GM12878 (cell line): Measurements from ENCODE around the gene ANKRD44. TPM values are rescaled to one million over a fixed set of nuclear protein-coding genes. Genes with fewer than 3 reads are reported as not detected.
A peak's percentile ranks its signal among the peaks of the same experiment; 100 is the strongest.

Experiments
- ATAC-seq: fragments of 200-7000 bp; cut with Tn5 transposase; 3 replicates; pipeline ENCODE4 v1.9.1; 2020; ENCODE audit warnings: mild to moderate bottlenecking, moderate library complexity
- BruUV-seq: library from RNA; stranded (reverse); fragments of 400-500 nt; replicated peaks from 2 replicates; lab custom pipeline; 2021; lab: Mats Ljungman, UMichigan
- CTCF ChIA-PET: fragments of 300-600 bp; sonication (Branson Sonifier 250); formaldehyde crosslinking; extraction: SDS; loops from one replicate; lab custom pipeline; 2021; ENCODE audit warnings: inconsistent platforms; lab: Yijun Ruan, JAX
- POLR2A ChIA-PET: fragments of 350-600 bp; formaldehyde crosslinking; extraction: SDS; loops from one replicate; lab custom pipeline; 2021; ENCODE audit warnings: inconsistent platforms; lab: Charles Lee
- RAD21 ChIA-PET: fragments of 300-600 bp; sonication (Branson Sonifier 250); formaldehyde crosslinking; loops from one replicate; lab custom pipeline; 2023; ENCODE audit warnings: antibody characterized with exemption; ENCODE audit not compliant: unreplicated experiment; lab: Charles Lee
- SMC1A ChIA-PET: fragments of 300-600 bp; sonication (Branson Sonifier 250); formaldehyde crosslinking; loops from one replicate; lab custom pipeline; 2023; ENCODE audit not compliant: unreplicated experiment, uncharacterized antibody; lab: Charles Lee
- DNase-seq: peaks from one replicate; pipeline ENCODE4 v3.0.0-alpha.2; 2011; ENCODE audit warnings: low read depth, low spot score
- FAIRE-seq: peaks from 3 replicates; lab custom pipeline; 2011; peaks lifted over from hg19 to GRCh38; lab: Jason Lieb, UNC
- H2AFZ ChIP-seq: 2 replicates; pipeline ENCODE4 v1.6.0; 2011; ENCODE audit warnings: low read depth, low read length, control low read depth; ENCODE audit not compliant: control insufficient read depth
- H3K27ac ChIP-seq: 2 replicates; pipeline ENCODE4 v1.5.1; 2011; ENCODE audit warnings: control low read depth; ENCODE audit not compliant: control insufficient read depth, insufficient read depth
- H3K27me3 ChIP-seq, 2 experiments: replicated peaks in 1 of 2; 2 replicates each; pipeline versions ENCODE4 v1.6.0 to v1.6.1; 2011; ENCODE audit warnings: low read length in 1 of 2; ENCODE audit not compliant: control insufficient read depth in 2 of 2, insufficient read depth in 2 of 2
- H3K36me3 ChIP-seq, 2 experiments: 2 replicates each; pipeline ENCODE4 v1.5.1; 2011; ENCODE audit warnings: low read length in 1 of 2; ENCODE audit not compliant: control insufficient read depth in 2 of 2, insufficient read depth in 2 of 2
- H3K4me1 ChIP-seq: 2 replicates; pipeline ENCODE4 v1.6.1; 2011; ENCODE audit warnings: mild to moderate bottlenecking, low read length, moderate library complexity, mixed read lengths; ENCODE audit not compliant: control insufficient read depth, insufficient read depth
- H3K4me2 ChIP-seq: 2 replicates; pipeline ENCODE4 v1.6.0; 2011; ENCODE audit warnings: control low read depth; ENCODE audit not compliant: control insufficient read depth, insufficient read depth
- H3K4me3 ChIP-seq: fragments of 200-600 bp; sonication (generic); 2 replicates; pipeline ENCODE4 v1.5.1; 2016
- H3K79me2 ChIP-seq: 2 replicates; pipeline ENCODE4 v1.6.0; 2011; ENCODE audit warnings: low read length; ENCODE audit not compliant: control insufficient read depth, insufficient read depth
- H3K9ac ChIP-seq: 2 replicates; pipeline ENCODE4 v1.8.0; 2011; ENCODE audit warnings: low read length, control low read depth, mixed read lengths; ENCODE audit not compliant: control insufficient read depth, insufficient read depth
- H3K9me3 ChIP-seq: replicated peaks from 3 replicates; pipeline ENCODE4 v1.5.1; 2011; ENCODE audit warnings: mild to moderate bottlenecking, low read length; ENCODE audit not compliant: control insufficient read depth, insufficient read depth
- H4K20me1 ChIP-seq: 2 replicates; pipeline ENCODE4 v1.6.0; 2011; ENCODE audit not compliant: control insufficient read depth, insufficient read depth
- ATF7 ChIP-seq: fragments of 450-650 bp; IDR thresholded peaks from 2 replicates; pipeline ENCODE4 v1.6.1; 2016; ENCODE audit warnings: low read depth, mild to moderate bottlenecking
- CREB1 ChIP-seq: IDR thresholded peaks from 2 replicates; pipeline ENCODE4 v1.6.1; 2012; ENCODE audit warnings: low read depth, mild to moderate bottlenecking, inconsistent platforms
- EED ChIP-seq: sonication (generic); IDR thresholded peaks from 2 replicates; pipeline ENCODE4 v1.6.1; 2016; ENCODE audit warnings: antibody characterized with exemption, low read depth
- IKZF2 ChIP-seq, 2 experiments: fragments of 450-650 bp; IDR thresholded peaks; 2 replicates each; pipeline ENCODE4 v1.6.1; 2017; ENCODE audit warnings: mild to moderate bottlenecking in 2 of 2, moderate library complexity in 2 of 2
- YBX1 ChIP-seq: fragments of 450-650 bp; IDR thresholded peaks from 2 replicates; pipeline ENCODE4 v1.6.1; 2016; ENCODE audit warnings: antibody characterized with exemption
- ZNF384 ChIP-seq: IDR thresholded peaks from 2 replicates; pipeline ENCODE4 v1.6.1; 2012; ENCODE audit warnings: low read depth, mild to moderate bottlenecking, low read length, improper control_type of control experiment, borderline replicate concordance
- ZZZ3 ChIP-seq: IDR thresholded peaks from 2 replicates; pipeline ENCODE4 v1.6.1; 2011; ENCODE audit warnings: low read depth; ENCODE audit not compliant: control insufficient read depth, insufficient read length
- WGBS: methylation state at CpG from one replicate; pipeline ENCODE4 v1.1.6; 2016; ENCODE audit warnings: low lambda C conversion rate; ENCODE audit not compliant: insufficient replicate concordance, insufficient coverage; ENCODE audit errors: missing lambda C conversion rate; 5-methylcytosine and 5-hydroxymethylcytosine counted together
- in situ Hi-C: fragments of 300-500 bp; cut with MboI; formaldehyde crosslinking; loops from 9 replicates; pipeline ENCODE4 v1.14.3; 2018; ENCODE audit warnings: mixed read lengths
- intact Hi-C: fragments of 100-400 bp; cut with micrococcal nuclease; formaldehyde crosslinking; loops from one replicate; pipeline ENCODE4 v1.14.2; 2022; ENCODE audit not compliant: unreplicated experiment
- polyA plus RNA-seq, 11 experiments: library from polyadenylated mRNA; depleted of rRNA in 4 of 11; unstranded in 6 of 11; stranded (reverse) in 5 of 11; fragments of >200 nt; fragmentation: Nextera tagmentation in 4 of 11; fragmentation: Illumina TruSeq in 1 of 11; extraction: Ambion mirVana in 4 of 11; extraction: Trizol in 1 of 11; gene quantifications; 1 replicate in 1 of 11; 2 replicates in 10 of 11; pipeline versions ENCODE4 v1.2.1 to v1.2.3, GENCODE V29; 2011 to 2016; ENCODE audit warnings: inconsistent platforms in 2 of 11, missing spikeins in 2 of 11, low read depth in 1 of 11
- total RNA-seq, 4 experiments: library from RNA; depleted of rRNA in 3 of 4; stranded (reverse); fragments of >200 nt in 3 of 4; fragmentation: Illumina TruSeq in 1 of 4; extraction: Trizol in 1 of 4; gene quantifications; 2 replicates each; pipeline versions ENCODE4 v1.2.1 to v1.2.3, GENCODE V29; 2013 to 2021
- TF ChIP-seq, protein P1 (sequence below): IDR thresholded peaks from 2 replicates; pipeline ENCODE4 v1.6.1; 2012; ENCODE audit warnings: low read depth, low read length, improper control_type of control experiment
- TF ChIP-seq, protein P2 (sequence below): fragments of 450-650 bp; IDR thresholded peaks from 2 replicates; pipeline ENCODE4 v1.6.1; 2017; ENCODE audit warnings: mild to moderate bottlenecking, moderate library complexity
- TF ChIP-seq, protein P3 (sequence below): fragments of 450-650 bp; IDR thresholded peaks from 2 replicates; pipeline ENCODE4 v1.6.1; 2016; ENCODE audit warnings: mild to moderate bottlenecking

The ANKRD44 gene
- total and polyA plus RNA-seq, 10 of the 15 experiments (the other 5 are each of a cell fraction or from before 2014, with no cell fraction given): 19.1 to 99.1 (median 59.6) TPM

DNA sequence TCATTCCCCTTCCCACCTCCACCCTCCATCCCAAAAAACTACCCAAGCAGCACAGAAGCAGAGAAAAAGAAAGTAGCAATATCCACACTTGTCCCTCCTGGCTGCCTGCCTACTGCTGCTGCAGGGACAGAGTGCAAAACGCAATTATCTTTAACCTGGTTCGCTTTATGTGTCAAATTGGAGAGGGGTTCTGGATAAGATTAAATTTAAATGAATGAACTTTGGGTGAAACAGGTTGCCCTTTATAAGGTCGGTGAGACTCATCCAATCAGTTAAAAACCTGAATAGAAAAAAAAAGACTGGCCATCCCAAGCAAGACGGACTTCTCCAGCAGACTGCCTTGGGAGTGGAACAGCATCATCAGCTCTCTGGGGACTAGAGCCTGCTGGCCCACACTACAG lies 62.6 kb downstream of the ANKRD44 start:
- no peak for DNase-seq
- no peak overlapping the region for H2AFZ ChIP-seq
- intact Hi-C loops (no loop called here), in situ Hi-C loops (no loop called here)
- peaks cover 91% of the 10 kb centered on the region for H3K79me2 ChIP-seq
- H3K4me2 ChIP-seq: no peak overlapping the region
- TF ChIP-seq CREB1 (no peak), IKZF2 (IDR thresholded peaks at IDR 0.05) (no peak), ZNF384 (no peak), YBX1 (no peak), EED (no peak)
- TF ChIP-seq, protein P1, sequence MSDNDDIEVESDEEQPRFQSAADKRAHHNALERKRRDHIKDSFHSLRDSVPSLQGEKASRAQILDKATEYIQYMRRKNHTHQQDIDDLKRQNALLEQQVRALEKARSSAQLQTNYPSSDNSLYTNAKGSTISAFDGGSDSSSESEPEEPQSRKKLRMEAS: no peak
- H3K4me3 ChIP-seq: no peak overlapping the region
- no peaks in the 10 kb centered on the region for H3K27me3 ChIP-seq
- no peak overlapping the region for H3K9ac ChIP-seq
- BruUV-seq: no TSS peak
- 97% methylated on average over 4 of the region's 4 CpGs for WGBS
- no peak for ATAC-seq
- H3K36me3 ChIP-seq: peaks cover 3 to 4% of the 10 kb centered on the region in 2 experiments; a peak in 2 of 4 replicates
- ChIA-PET SMC1A (interaction anchor here (1.0 to 5.3 kb wide), 13 partner anchors 9 to 63 kb away, joined by 3 to 53 read pairs (median 6); no protein-coding TSS in a partner anchor), CTCF (interaction anchor here (1.4 to 2.0 kb wide), 2 partner anchors 7 to 57 kb away, joined by 5 to 12 read pairs; no protein-coding TSS in a partner anchor), POLR2A (interaction anchor here (1.6 to 2.6 kb wide), 4 partner anchors 8 to 59 kb away, joined by 3 to 11 read pairs (median 8); no protein-coding TSS in a partner anchor), RAD21 (interaction anchor here (1.3 to 5.9 kb wide), 4 partner anchors 38 to 60 kb away, joined by 4 to 43 read pairs (median 4); no protein-coding TSS in a partner anchor)
- FAIRE-seq: no peak
- peaks cover 2% of the 10 kb centered on the region; the same call in 2 of the 3 replicates for H3K9me3 ChIP-seq
- peaks cover 21% of the 10 kb centered on the region for H3K4me1 ChIP-seq
- no peaks in the 10 kb centered on the region for H4K20me1 ChIP-seq
- H3K27ac ChIP-seq: peak overlapping the region; percentile 26; the same call in 1 of the 2 replicates

DNA sequence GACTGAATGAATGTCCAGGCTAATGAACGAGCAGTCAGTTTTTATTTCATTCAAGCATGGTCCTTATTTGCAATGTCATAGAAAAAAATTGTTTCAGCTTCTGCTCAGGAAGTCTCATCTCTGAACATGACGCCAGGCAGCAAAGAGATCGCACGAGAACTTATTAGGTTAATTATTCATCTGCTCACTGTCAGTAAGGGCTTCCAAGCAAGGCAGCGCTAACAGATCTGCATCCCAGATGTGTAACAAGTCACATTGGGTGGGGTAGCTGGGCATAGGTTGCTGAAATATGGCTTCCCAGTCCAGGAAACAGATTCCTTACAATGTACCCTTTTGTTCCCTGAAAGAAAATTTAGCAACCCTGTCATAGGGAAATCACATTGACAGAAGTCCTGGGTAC lies 63.5 kb downstream of the ANKRD44 start:
- H3K4me2 ChIP-seq: no peak overlapping the region
- ChIA-PET POLR2A (interaction anchor here (0.7 to 2.6 kb wide), 4 partner anchors 10 to 60 kb away, joined by 3 to 8 read pairs (median 3); no protein-coding TSS in a partner anchor), RAD21 (interaction anchor here (0.9 to 2.0 kb wide), 5 partner anchors 9 to 62 kb away, joined by 3 to 7 read pairs (median 4); no protein-coding TSS in a partner anchor), CTCF (interaction anchor here (1.5 kb wide), 1 partner anchor 22 kb away, joined by 3 read pairs; no protein-coding TSS in a partner anchor), SMC1A (interaction anchor here (0.8 to 5.3 kb wide), 7 partner anchors 8 to 56 kb away, joined by 3 to 53 read pairs (median 4); no protein-coding TSS in a partner anchor)
- H3K9ac ChIP-seq: no peak overlapping the region
- H3K9me3 ChIP-seq: peaks cover 2% of the 10 kb centered on the region; the same call in 2 of the 3 replicates
- in situ Hi-C loops (no loop called here), intact Hi-C loops (no loop called here)
- H2AFZ ChIP-seq: no peak overlapping the region
- FAIRE-seq (no peak), DNase-seq (no peak), ATAC-seq (peak; percentile 68)
- no peaks in the 10 kb centered on the region for H4K20me1 ChIP-seq
- H3K27me3 ChIP-seq: no peaks in the 10 kb centered on the region
- peaks cover 93% of the 10 kb centered on the region for H3K79me2 ChIP-seq
- no peak overlapping the region for H3K27ac ChIP-seq
- H3K4me3 ChIP-seq: no peak overlapping the region
- BruUV-seq: no TSS peak
- WGBS: 94% methylated on average over 5 of the region's 5 CpGs
- peaks cover 3 to 4% of the 10 kb centered on the region in 2 experiments; a peak in 3 of 4 replicates for H3K36me3 ChIP-seq
- peaks cover 28% of the 10 kb centered on the region for H3K4me1 ChIP-seq
- peak; percentile 72 for TF ChIP-seq ATF7
- TF ChIP-seq, protein P2, sequence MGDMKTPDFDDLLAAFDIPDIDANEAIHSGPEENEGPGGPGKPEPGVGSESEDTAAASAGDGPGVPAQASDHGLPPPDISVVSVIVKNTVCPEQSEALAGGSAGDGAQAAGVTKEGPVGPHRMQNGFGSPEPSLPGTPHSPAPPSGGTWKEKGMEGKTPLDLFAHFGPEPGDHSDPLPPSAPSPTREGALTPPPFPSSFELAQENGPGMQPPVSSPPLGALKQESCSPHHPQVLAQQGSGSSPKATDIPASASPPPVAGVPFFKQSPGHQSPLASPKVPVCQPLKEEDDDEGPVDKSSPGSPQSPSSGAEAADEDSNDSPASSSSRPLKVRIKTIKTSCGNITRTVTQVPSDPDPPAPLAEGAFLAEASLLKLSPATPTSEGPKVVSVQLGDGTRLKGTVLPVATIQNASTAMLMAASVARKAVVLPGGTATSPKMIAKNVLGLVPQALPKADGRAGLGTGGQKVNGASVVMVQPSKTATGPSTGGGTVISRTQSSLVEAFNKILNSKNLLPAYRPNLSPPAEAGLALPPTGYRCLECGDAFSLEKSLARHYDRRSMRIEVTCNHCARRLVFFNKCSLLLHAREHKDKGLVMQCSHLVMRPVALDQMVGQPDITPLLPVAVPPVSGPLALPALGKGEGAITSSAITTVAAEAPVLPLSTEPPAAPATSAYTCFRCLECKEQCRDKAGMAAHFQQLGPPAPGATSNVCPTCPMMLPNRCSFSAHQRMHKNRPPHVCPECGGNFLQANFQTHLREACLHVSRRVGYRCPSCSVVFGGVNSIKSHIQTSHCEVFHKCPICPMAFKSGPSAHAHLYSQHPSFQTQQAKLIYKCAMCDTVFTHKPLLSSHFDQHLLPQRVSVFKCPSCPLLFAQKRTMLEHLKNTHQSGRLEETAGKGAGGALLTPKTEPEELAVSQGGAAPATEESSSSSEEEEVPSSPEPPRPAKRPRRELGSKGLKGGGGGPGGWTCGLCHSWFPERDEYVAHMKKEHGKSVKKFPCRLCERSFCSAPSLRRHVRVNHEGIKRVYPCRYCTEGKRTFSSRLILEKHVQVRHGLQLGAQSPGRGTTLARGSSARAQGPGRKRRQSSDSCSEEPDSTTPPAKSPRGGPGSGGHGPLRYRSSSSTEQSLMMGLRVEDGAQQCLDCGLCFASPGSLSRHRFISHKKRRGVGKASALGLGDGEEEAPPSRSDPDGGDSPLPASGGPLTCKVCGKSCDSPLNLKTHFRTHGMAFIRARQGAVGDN: peak; percentile 53; the same call in 1 of the 2 replicates
- peak; percentile 15; the same call in 1 of the 2 replicates for TF ChIP-seq ZNF384
- TF ChIP-seq ZZZ3: no peak
- TF ChIP-seq, protein P3, sequence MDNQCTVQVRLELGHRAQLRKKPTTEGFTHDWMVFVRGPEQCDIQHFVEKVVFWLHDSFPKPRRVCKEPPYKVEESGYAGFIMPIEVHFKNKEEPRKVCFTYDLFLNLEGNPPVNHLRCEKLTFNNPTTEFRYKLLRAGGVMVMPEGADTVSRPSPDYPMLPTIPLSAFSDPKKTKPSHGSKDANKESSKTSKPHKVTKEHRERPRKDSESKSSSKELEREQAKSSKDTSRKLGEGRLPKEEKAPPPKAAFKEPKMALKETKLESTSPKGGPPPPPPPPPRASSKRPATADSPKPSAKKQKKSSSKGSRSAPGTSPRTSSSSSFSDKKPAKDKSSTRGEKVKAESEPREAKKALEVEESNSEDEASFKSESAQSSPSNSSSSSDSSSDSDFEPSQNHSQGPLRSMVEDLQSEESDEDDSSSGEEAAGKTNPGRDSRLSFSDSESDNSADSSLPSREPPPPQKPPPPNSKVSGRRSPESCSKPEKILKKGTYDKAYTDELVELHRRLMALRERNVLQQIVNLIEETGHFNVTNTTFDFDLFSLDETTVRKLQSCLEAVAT: peak; percentile 41; the same call in 1 of the 2 replicates
